ENCODE data around the gene TPH1. TPM values are rescaled to one million over a fixed set of nuclear protein-coding genes. Genes with fewer than 3 reads are reported as not detected.

TPH1 gene
- total RNA-seq, 5 donors from 2014 or later (not counting 1 experiment from before 2014, with no cell fraction given), result 0.38 to 1.3 (median 1.1) TPM

- POLR2A ChIA-PET, result interaction anchor here in 1 of 2 donors (0.6 kb wide), 1 partner anchor 9 kb away, joined by 5 read pairs; no protein-coding TSS in a partner anchor
Measured at GRCh38 chr11:18054511-18055103, 8.5 kb upstream of the TPH1 start.

GRCh38 chr11:18050848-18051247, 4.8 kb upstream of the TPH1 start:
- no peak overlapping the region for H3K4me3 ChIP-seq (ENCODE audit: control insufficient read depth in 1 of 2, extremely low read depth in 1 of 2, low read length in 1 of 2)
- WGBS (ENCODE audit: insufficient coverage), result no CpG with 5 or more reads among the region's 2 CpGs
- H3K27me3 ChIP-seq (replicated peaks in 1 of 2; ENCODE audit: control insufficient read depth in 2 of 2, extremely low read depth in 1 of 2, insufficient read depth in 2 of 2, low read length in 1 of 2), result peaks cover 5 to 6% of the 10 kb centered on the region in 2 experiments
- H3K27ac Mint-ChIP-seq, result no peak overlapping the region
- no peak for DNase-seq
- ATAC-seq (replicated peaks in 1 of 4), result no peak
- H3K9me3 ChIP-seq, result no peaks in the 10 kb centered on the region
- H3K4me1 ChIP-seq (ENCODE audit: control insufficient read depth in 1 of 2, extremely low read depth in 1 of 2, insufficient read depth in 2 of 2, low read length in 2 of 2), result no peaks in the 10 kb centered on the region
- no peaks in the 10 kb centered on the region for H3K36me3 ChIP-seq (ENCODE audit: control insufficient read depth in 2 of 2, extremely low read depth in 1 of 2, insufficient read depth in 1 of 2, low read length in 1 of 2)
- peaks cover 17 to 28% of the 10 kb centered on the region in 2 donors for H3K27me3 Mint-ChIP-seq
- H3K9me3 Mint-ChIP-seq, result peaks cover 0 to 15% (median 13%) of the 10 kb centered on the region in 3 donors
- no peaks in the 10 kb centered on the region for H3K4me1 Mint-ChIP-seq
- POLR2A ChIA-PET, result no interaction called here
- H3K4me3 Mint-ChIP-seq, result no peak overlapping the region
- CTCF ChIA-PET, result no interaction called here
- H3K36me3 Mint-ChIP-seq, result peaks cover 9% of the 10 kb centered on the region
- no peak overlapping the region for H3K27ac ChIP-seq (ENCODE audit: low read length)

More at GRCh38 chr11:18054511-18055103, 8.5 kb upstream of the TPH1 start:
- CTCF ChIA-PET, result interaction anchor here in 1 of 2 donors (0.7 kb wide), 1 partner anchor 1225 kb away, joined by 3 read pairs; no protein-coding TSS in a partner anchor
- Histone ChIP-seq H3K9me3 (no peaks in the 10 kb centered on the region), H3K27ac (ENCODE audit: low read length) (no peak overlapping the region), H3K27me3 (replicated peaks in 1 of 2; ENCODE audit: control insufficient read depth in 2 of 2, extremely low read depth in 1 of 2, insufficient read depth in 2 of 2, low read length in 1 of 2) (no peaks in the 10 kb centered on the region), H3K4me1 (ENCODE audit: control insufficient read depth in 1 of 2, extremely low read depth in 1 of 2, insufficient read depth in 2 of 2, low read length in 2 of 2) (no peaks in the 10 kb centered on the region), H3K4me3 (ENCODE audit: control insufficient read depth in 1 of 2, extremely low read depth in 1 of 2, low read length in 1 of 2) (no peak overlapping the region), H3K36me3 (ENCODE audit: control insufficient read depth in 2 of 2, extremely low read depth in 1 of 2, insufficient read depth in 1 of 2, low read length in 1 of 2) (no peaks in the 10 kb centered on the region)
- DNase-seq (no peak), ATAC-seq (replicated peaks in 1 of 4) (no peak)
- Mint-ChIP-seq H3K4me1 (no peaks in the 10 kb centered on the region), H3K27me3 (no peaks in the 10 kb centered on the region), H3K36me3 (peaks cover 3% of the 10 kb centered on the region), H3K9me3 (no peaks in the 10 kb centered on the region), H3K4me3 (no peak overlapping the region), H3K27ac (no peak overlapping the region)
- WGBS (ENCODE audit: insufficient coverage), result 96% methylated on average over 9 of the region's 10 CpGs

- POLR2A ChIA-PET, result interaction anchor here (0.5 to 0.6 kb wide), 2 partner anchors 9 to 26 kb away, joined by 3 read pairs; no protein-coding TSS in a partner anchor
- no peaks in the 10 kb centered on the region for H3K36me3 ChIP-seq (ENCODE audit: control insufficient read depth in 2 of 2, extremely low read depth in 1 of 2, insufficient read depth in 1 of 2, low read length in 1 of 2)
- DNase-seq (no peak), ATAC-seq (replicated peaks in 1 of 4) (no peak)
- CTCF ChIA-PET, result no interaction called here
- H3K9me3 ChIP-seq, result no peaks in the 10 kb centered on the region
- H3K4me1 Mint-ChIP-seq, result no peaks in the 10 kb centered on the region
- H3K4me3 ChIP-seq (ENCODE audit: control insufficient read depth in 1 of 2, extremely low read depth in 1 of 2, low read length in 1 of 2), result no peak overlapping the region
- H3K9me3 Mint-ChIP-seq, result no peaks in the 10 kb centered on the region
- no peaks in the 10 kb centered on the region for H3K4me1 ChIP-seq (ENCODE audit: control insufficient read depth in 1 of 2, extremely low read depth in 1 of 2, insufficient read depth in 2 of 2, low read length in 2 of 2)
- H3K4me3 Mint-ChIP-seq, result no peak overlapping the region
- H3K27ac Mint-ChIP-seq, result no peak overlapping the region
- no peak overlapping the region for H3K27ac ChIP-seq (ENCODE audit: low read length)
- H3K27me3 ChIP-seq (replicated peaks in 1 of 2; ENCODE audit: control insufficient read depth in 2 of 2, extremely low read depth in 1 of 2, insufficient read depth in 2 of 2, low read length in 1 of 2), result no peaks in the 10 kb centered on the region
- H3K36me3 Mint-ChIP-seq, result peaks cover 4% of the 10 kb centered on the region
- H3K27me3 Mint-ChIP-seq, result no peaks in the 10 kb centered on the region
Measured at GRCh38 chr11:18036456-18036855, 9.6 kb downstream of the TPH1 start.

GRCh38 chr11:18027475-18027874, 18.6 kb downstream of the TPH1 start:
- Histone ChIP-seq H3K4me3 (ENCODE audit: control insufficient read depth in 1 of 2, extremely low read depth in 1 of 2, low read length in 1 of 2) (no peak overlapping the region), H3K36me3 (ENCODE audit: control insufficient read depth in 2 of 2, extremely low read depth in 1 of 2, insufficient read depth in 1 of 2, low read length in 1 of 2) (no peaks in the 10 kb centered on the region), H3K4me1 (ENCODE audit: control insufficient read depth in 1 of 2, extremely low read depth in 1 of 2, insufficient read depth in 2 of 2, low read length in 2 of 2) (no peaks in the 10 kb centered on the region), H3K27me3 (replicated peaks in 1 of 2; ENCODE audit: control insufficient read depth in 2 of 2, extremely low read depth in 1 of 2, insufficient read depth in 2 of 2, low read length in 1 of 2) (no peaks in the 10 kb centered on the region), H3K9me3 (no peaks in the 10 kb centered on the region), H3K27ac (ENCODE audit: low read length) (no peak overlapping the region)
- WGBS (ENCODE audit: insufficient coverage), result 67% methylated on average over 1 of the region's 2 CpGs
- H3K4me3 Mint-ChIP-seq, result no peak overlapping the region
- no peaks in the 10 kb centered on the region for H3K27me3 Mint-ChIP-seq
- H3K36me3 Mint-ChIP-seq, result peaks cover 6% of the 10 kb centered on the region
- DNase-seq (no peak), ATAC-seq (replicated peaks in 1 of 4) (no peak)
- no peaks in the 10 kb centered on the region for H3K9me3 Mint-ChIP-seq
- no peaks in the 10 kb centered on the region for H3K4me1 Mint-ChIP-seq
- ChIA-PET POLR2A (interaction anchor here in 1 of 2 donors (0.5 kb wide), 1 partner anchor 555 kb away, joined by 3 read pairs; no protein-coding TSS in a partner anchor), CTCF (no interaction called here)
- H3K27ac Mint-ChIP-seq, result no peak overlapping the region

GRCh38 chr11:18022419-18022818, 23.6 kb downstream of the TPH1 start:
- Histone ChIP-seq H3K36me3 (ENCODE audit: control insufficient read depth in 2 of 2, extremely low read depth in 1 of 2, insufficient read depth in 1 of 2, low read length in 1 of 2) (no peaks in the 10 kb centered on the region), H3K9me3 (no peaks in the 10 kb centered on the region), H3K27ac (ENCODE audit: low read length) (no peak overlapping the region), H3K4me3 (ENCODE audit: control insufficient read depth in 1 of 2, extremely low read depth in 1 of 2, low read length in 1 of 2) (no peak overlapping the region), H3K4me1 (ENCODE audit: control insufficient read depth in 1 of 2, extremely low read depth in 1 of 2, insufficient read depth in 2 of 2, low read length in 2 of 2) (no peaks in the 10 kb centered on the region), H3K27me3 (replicated peaks in 1 of 2; ENCODE audit: control insufficient read depth in 2 of 2, extremely low read depth in 1 of 2, insufficient read depth in 2 of 2, low read length in 1 of 2) (no peaks in the 10 kb centered on the region)
- Mint-ChIP-seq H3K4me1 (no peaks in the 10 kb centered on the region), H3K9me3 (no peaks in the 10 kb centered on the region), H3K4me3 (no peak overlapping the region), H3K27ac (no peak overlapping the region), H3K36me3 (peaks cover 6% of the 10 kb centered on the region), H3K27me3 (no peaks in the 10 kb centered on the region)
- ATAC-seq (replicated peaks in 1 of 4) (no peak), DNase-seq (no peak)
- POLR2A ChIA-PET, result no interaction called here
- WGBS (ENCODE audit: insufficient coverage), result no CpG with 5 or more reads among the region's 1 CpG
- CTCF ChIA-PET, result no interaction called here

GRCh38 chr11:18019650-18020049, 26.4 kb downstream of the TPH1 start:
- no peaks in the 10 kb centered on the region for H3K36me3 ChIP-seq (ENCODE audit: control insufficient read depth in 2 of 2, extremely low read depth in 1 of 2, insufficient read depth in 1 of 2, low read length in 1 of 2)
- CTCF ChIA-PET, result interaction anchor here in 1 of 2 donors (0.8 kb wide), 1 partner anchor 12 kb away, joined by 4 read pairs; no protein-coding TSS in a partner anchor
- peaks cover 5% of the 10 kb centered on the region for H3K36me3 Mint-ChIP-seq
- ATAC-seq (replicated peaks in 1 of 4), result no peak
- POLR2A ChIA-PET, result interaction anchor here in 1 of 2 donors (1.1 kb wide), 1 partner anchor 9 kb away, joined by 3 read pairs; no protein-coding TSS in a partner anchor
- no peak overlapping the region for H3K4me3 Mint-ChIP-seq
- H3K27me3 ChIP-seq (replicated peaks in 1 of 2; ENCODE audit: control insufficient read depth in 2 of 2, extremely low read depth in 1 of 2, insufficient read depth in 2 of 2, low read length in 1 of 2), result no peaks in the 10 kb centered on the region
- DNase-seq, result no peak
- no peaks in the 10 kb centered on the region for H3K9me3 ChIP-seq
- no peak overlapping the region for H3K4me3 ChIP-seq (ENCODE audit: control insufficient read depth in 1 of 2, extremely low read depth in 1 of 2, low read length in 1 of 2)
- peaks cover 0 to 3% (median 2%) of the 10 kb centered on the region in 3 donors for H3K4me1 Mint-ChIP-seq
- H3K27me3 Mint-ChIP-seq, result no peaks in the 10 kb centered on the region
- no peak overlapping the region for H3K27ac ChIP-seq (ENCODE audit: low read length)
- no peaks in the 10 kb centered on the region for H3K9me3 Mint-ChIP-seq
- no peak overlapping the region for H3K27ac Mint-ChIP-seq
- no peaks in the 10 kb centered on the region for H3K4me1 ChIP-seq (ENCODE audit: control insufficient read depth in 1 of 2, extremely low read depth in 1 of 2, insufficient read depth in 2 of 2, low read length in 2 of 2)

All from T-cell (primary cell).